OCI-LY7 (cell line): ENCODE measurements around the gene RIN3.

Experiments
- CTCF ChIP-seq: fragments of 200-600 bp; sonication (generic); conservative IDR thresholded peaks from 2 replicates; pipeline ENCODE4 v1.5.1; 2014; ENCODE audit warnings: mild to moderate bottlenecking, antibody characterized with exemption, low read length, moderate library complexity, mixed read lengths
- EZH2phosphoT487 ChIP-seq: fragments of 200-600 bp; sonication (generic); IDR thresholded peaks from 2 replicates; pipeline ENCODE4 v1.6.1; 2018; ENCODE audit warnings: low read depth, borderline replicate concordance, mild to moderate bottlenecking, mixed run types, antibody characterized with exemption, low read length, moderate library complexity, mixed read lengths

- TF ChIP-seq CTCF (no peak), EZH2phosphoT487 (no peak)
These were observed 172.9 kb downstream of the RIN3 start for GRCh38 chr14:92686411-92686899.
